HCT116 (cell line): ENCODE data around the gene ARHGEF1. TPM values are rescaled to one million over a fixed set of nuclear protein-coding genes. Genes with fewer than 3 reads are reported as not detected.

ENCODE experiments used
- ATAC-seq: fragments of 200-7000 bp; cut with Tn5 transposase; 2 replicates; pipeline ENCODE4 v1.9.1; 2020; ENCODE audit warnings: mild to moderate bottlenecking, moderate library complexity
- BruUV-seq: library from RNA; stranded (reverse); fragments of 400-500 nt; replicated peaks from 2 replicates; lab custom pipeline; 2021; lab: Mats Ljungman, UMichigan
- CTCF ChIA-PET: fragments of 300-600 bp; sonication (Branson Sonifier 250); formaldehyde crosslinking; loops from one replicate; lab custom pipeline; 2021; ENCODE audit warnings: antibody characterized with exemption; lab: Charles Lee
- POLR2A ChIA-PET: fragments of 300-600, 350-600 bp; sonication (Branson Sonifier 250); formaldehyde crosslinking; loops from one replicate; lab custom pipeline; 2021; ENCODE audit warnings: antibody characterized with exemption; lab: Charles Lee
- RAD21 ChIA-PET, 2 experiments: fragments of 300-600 bp; sonication (Branson Sonifier 250); formaldehyde crosslinking; loops; one replicate each; lab custom pipeline; 2023; ENCODE audit warnings: low total read pairs in 2 of 2; ENCODE audit not compliant: uncharacterized antibody in 2 of 2, unreplicated experiment in 2 of 2, low non-redundant PET in 1 of 2; lab: Charles Lee
- DNase-seq: peaks from one replicate; pipeline ENCODE4 v3.0.0-alpha.2; 2010; ENCODE audit warnings: low read depth, low spot score
- H2AFZ ChIP-seq: fragments of 200-600 bp; shearing (Covaris generic), sonication (generic); 2 replicates; pipeline ENCODE4 v1.6.1; 2017; ENCODE audit warnings: low read depth, mixed run types, mixed read lengths, antibody characterized with exemption, low read length; ENCODE audit not compliant: poor library complexity, severe bottlenecking
- H3K27ac ChIP-seq: 2 replicates; pipeline ENCODE4 v1.5.1; 2012; ENCODE audit warnings: low read depth, low read length
- H3K27me3 ChIP-seq: fragments of 200-600 bp; sonication (generic); 2 replicates; pipeline ENCODE4 v1.6.1; 2016; ENCODE audit warnings: mixed run types, low read length, mixed read lengths; ENCODE audit not compliant: insufficient read depth
- H3K36me3 ChIP-seq, 2 experiments: fragments of 200-500 bp in 1 of 2; fragments of 200-600 bp in 1 of 2; sonication (Bioruptor generic) in 1 of 2; sonication (generic) in 1 of 2; 2 replicates each; pipeline versions ENCODE4 v1.5.1 to v1.6.1; 2014 to 2016; ENCODE audit warnings: low read length in 2 of 2, inconsistent platforms in 1 of 2, mixed read lengths in 1 of 2, mixed run types in 1 of 2; ENCODE audit not compliant: insufficient read depth in 2 of 2, control insufficient read depth in 1 of 2
- H3K4me1 ChIP-seq, 2 experiments: fragments of 200-600 bp in 1 of 2; sonication (generic) in 1 of 2; 2 replicates each; pipeline versions ENCODE4 v1.5.1 to v1.6.1; 2012 to 2017; ENCODE audit warnings: low read length in 2 of 2, inconsistent platforms in 1 of 2, mild to moderate bottlenecking in 1 of 2, mixed read lengths in 1 of 2, mixed run types in 1 of 2, moderate library complexity in 1 of 2; ENCODE audit not compliant: insufficient read depth in 2 of 2, control insufficient read depth in 1 of 2
- H3K4me2 ChIP-seq: fragments of 200-600 bp; sonication (generic); 2 replicates; pipeline ENCODE4 v1.6.1; 2017; ENCODE audit warnings: mixed run types, low read length, mixed read lengths
- H3K4me3 ChIP-seq, 2 experiments: fragments of 200-600 bp in 1 of 2; sonication (generic) in 1 of 2; replicated peaks in 1 of 2; 2 replicates each; pipeline ENCODE4 v1.5.1; 2011 to 2016; ENCODE audit warnings: low read length in 2 of 2, control low read depth in 1 of 2, low read depth in 1 of 2, mild to moderate bottlenecking in 1 of 2, mixed read lengths in 1 of 2, mixed run types in 1 of 2
- H3K79me2 ChIP-seq: fragments of 200-600 bp; sonication (generic); 2 replicates; pipeline ENCODE4 v1.6.1; 2017; ENCODE audit warnings: mild to moderate bottlenecking, mixed run types, low read length, moderate library complexity, mixed read lengths; ENCODE audit not compliant: insufficient read depth
- H3K9ac ChIP-seq: fragments of 200-600 bp; sonication (generic); 2 replicates; pipeline ENCODE4 v1.6.1; 2016; ENCODE audit warnings: low read length, mixed read lengths
- H3K9me2 ChIP-seq: fragments of 200-600 bp; sonication (generic), shearing (Covaris generic); 2 replicates; pipeline ENCODE4 v1.6.1; 2017; ENCODE audit warnings: mixed run types, mild to moderate bottlenecking, moderate library complexity; ENCODE audit not compliant: insufficient read depth
- H3K9me3 ChIP-seq, 2 experiments: fragments of 200-500 bp in 1 of 2; fragments of 200-600 bp in 1 of 2; sonication (Bioruptor generic) in 1 of 2; sonication (generic) in 1 of 2; 2 replicates each; pipeline ENCODE4 v1.6.1; 2014 to 2017; ENCODE audit warnings: low read length in 2 of 2, mixed read lengths in 2 of 2, inconsistent platforms in 1 of 2, low read depth in 1 of 2, mild to moderate bottlenecking in 1 of 2, mixed run types in 1 of 2, moderate library complexity in 1 of 2; ENCODE audit not compliant: control insufficient read depth in 1 of 2, insufficient read depth in 1 of 2
- H4K20me1 ChIP-seq: fragments of 200-600 bp; sonication (generic), shearing (Covaris generic); 2 replicates; pipeline ENCODE4 v1.6.1; 2017; ENCODE audit warnings: mixed run types, mild to moderate bottlenecking, moderate library complexity; ENCODE audit not compliant: insufficient read depth
- CEBPB ChIP-seq: IDR thresholded peaks from 2 replicates; pipeline ENCODE4 v1.6.1; 2012; ENCODE audit warnings: low read depth
- EGR1 ChIP-seq: IDR thresholded peaks from 2 replicates; pipeline ENCODE4 v1.6.1; 2012; ENCODE audit warnings: low read depth
- EZH2 ChIP-seq: fragments of 200-600 bp; sonication (generic); IDR thresholded peaks from 2 replicates; pipeline ENCODE4 v1.6.1; 2017; ENCODE audit warnings: antibody characterized with exemption, mixed run types
- FOSL1 ChIP-seq: IDR thresholded peaks from 2 replicates; pipeline ENCODE4 v1.6.1; 2012; ENCODE audit warnings: low read depth
- JUND ChIP-seq: IDR thresholded peaks from 2 replicates; pipeline ENCODE4 v1.6.1; 2012
- POLR2A ChIP-seq: IDR thresholded peaks from 2 replicates; pipeline ENCODE4 v1.7.0; 2011; ENCODE audit warnings: borderline replicate concordance; ENCODE audit not compliant: insufficient read depth, insufficient read length; ENCODE audit errors: extremely low read depth
- POLR2AphosphoS5 ChIP-seq: IDR thresholded peaks from 2 replicates; pipeline ENCODE4 v1.6.1; 2011; ENCODE audit warnings: mild to moderate bottlenecking, low read depth, low read length, moderate library complexity
- RAD21 ChIP-seq: IDR thresholded peaks from 2 replicates; pipeline ENCODE4 v1.6.1; 2012; ENCODE audit warnings: low read depth, mild to moderate bottlenecking
- SIN3A ChIP-seq: IDR thresholded peaks from 2 replicates; pipeline ENCODE4 v1.6.1; 2012; ENCODE audit warnings: low read depth
- SP1 ChIP-seq: IDR thresholded peaks from 2 replicates; pipeline ENCODE4 v1.6.1; 2012; ENCODE audit warnings: low read depth
- TCF7L2 ChIP-seq: IDR thresholded peaks from 2 replicates; pipeline ENCODE4 v1.7.0; 2011; ENCODE audit warnings: borderline replicate concordance, inconsistent platforms; ENCODE audit not compliant: insufficient read depth, insufficient read length; ENCODE audit errors: extremely low read depth
- ZNF274 ChIP-seq: fragments of 200-500 bp; sonication (Bioruptor generic); IDR thresholded peaks from 2 replicates; pipeline ENCODE4 v1.6.1; 2014; ENCODE audit warnings: mild to moderate bottlenecking, low read depth, low read length, inconsistent platforms
- intact Hi-C: fragments of 100-400 bp; cut with micrococcal nuclease; formaldehyde crosslinking; loops from 2 replicates; pipeline ENCODE4 v1.10.0; 2022
- total RNA-seq: library from RNA; stranded (reverse); gene quantifications from one replicate; pipeline ENCODE4 v1.2.1, GENCODE V29; 2021; ENCODE audit not compliant: unreplicated experiment
- TF ChIP-seq, protein P1 (sequence below): IDR thresholded peaks from 2 replicates; pipeline ENCODE4 v1.6.1; 2012
- TF ChIP-seq, protein P2 (sequence below): IDR thresholded peaks from 2 replicates; pipeline ENCODE4 v1.6.1; 2012; ENCODE audit warnings: low read depth
- TF ChIP-seq, protein P3 (sequence below): IDR thresholded peaks from 2 replicates; pipeline ENCODE4 v1.6.1; 2012

ARHGEF1 gene
- total RNA-seq, 1 experiment from 2014 or later: 110 TPM

DNA sequence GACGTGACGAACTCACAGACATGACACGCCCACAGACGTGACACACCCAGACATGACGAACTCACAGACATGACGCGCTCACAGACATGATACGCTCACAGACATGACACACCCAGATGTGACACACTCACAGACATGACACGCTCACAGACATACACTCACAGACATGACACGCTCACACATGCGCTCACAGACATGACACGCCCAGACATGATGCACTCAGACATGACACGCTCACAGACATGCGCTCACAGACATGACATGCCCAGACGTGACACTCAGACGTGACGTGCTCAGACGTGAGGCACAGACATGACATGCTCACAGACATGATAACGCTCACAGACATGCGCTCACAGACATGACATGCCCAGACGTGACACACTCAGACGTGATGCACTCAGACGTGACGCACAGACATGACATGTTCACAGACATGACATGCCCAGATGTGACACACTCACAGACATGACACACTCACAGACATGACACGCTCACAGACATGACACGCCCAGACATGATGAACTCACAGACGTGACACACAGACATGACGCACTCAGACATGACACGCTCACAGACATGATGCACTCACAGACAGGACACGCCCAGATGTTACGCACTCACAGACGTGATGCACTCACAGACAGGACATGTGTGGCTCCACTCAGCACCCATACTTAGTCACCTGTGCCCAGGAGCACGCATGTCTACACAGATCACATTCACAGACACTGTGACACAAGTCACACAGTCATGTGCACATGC is 37.1 kb downstream of the ARHGEF1 start (continued):
- TF ChIP-seq FOSL1 (no peak), POLR2AphosphoS5 (no peak), SP1 (no peak)
- TF ChIP-seq, protein P1, sequence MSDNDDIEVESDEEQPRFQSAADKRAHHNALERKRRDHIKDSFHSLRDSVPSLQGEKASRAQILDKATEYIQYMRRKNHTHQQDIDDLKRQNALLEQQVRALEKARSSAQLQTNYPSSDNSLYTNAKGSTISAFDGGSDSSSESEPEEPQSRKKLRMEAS: no peak

DNA sequence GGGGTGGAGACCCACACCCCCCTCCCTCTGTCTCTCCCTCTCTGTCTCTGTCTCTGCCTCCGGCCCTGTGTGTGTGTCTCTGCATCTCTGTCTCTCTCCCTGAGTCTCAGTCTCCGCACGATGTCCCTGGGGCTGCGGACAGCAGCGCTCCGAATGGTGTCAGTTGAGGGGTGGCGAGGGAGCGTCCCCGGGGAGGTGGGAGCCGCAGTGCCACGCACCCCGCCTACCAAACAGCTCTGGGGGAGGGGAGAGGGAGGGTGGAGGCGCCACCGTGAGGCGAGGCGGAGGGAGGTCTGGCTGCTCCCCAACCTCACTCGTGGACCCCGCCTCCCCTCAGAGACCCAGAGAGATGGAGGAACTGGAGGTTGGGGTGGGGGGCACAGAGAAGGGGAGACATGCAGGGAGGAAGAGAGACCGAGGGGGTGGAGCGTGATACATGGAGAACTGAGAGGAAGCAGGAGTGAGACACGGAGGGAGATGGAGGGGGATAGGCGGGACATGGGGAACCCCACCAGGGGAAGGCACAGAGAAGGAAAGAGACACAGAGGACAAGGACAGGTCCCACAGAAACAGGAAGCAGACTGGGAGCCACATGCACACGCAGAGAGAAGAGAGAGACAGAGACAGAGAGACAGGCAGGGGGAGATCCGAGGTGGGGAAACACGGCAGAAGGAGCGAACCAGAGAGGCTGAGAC is 38.0 kb downstream of the ARHGEF1 start:
- Histone ChIP-seq H3K4me2 (no peak overlapping the region), H3K9me2 (no peaks in the 10 kb centered on the region), H3K9me3 (no peaks in the 10 kb centered on the region), H3K27me3 (no peaks in the 10 kb centered on the region)
- ATAC-seq (no peak), DNase-seq (no peak)
- BruUV-seq: no TSS peak
- RAD21 ChIA-PET: no interaction called here
- TF ChIP-seq EZH2 (no peak), FOSL1 (no peak), CEBPB (no peak), EGR1 (no peak), TCF7L2 (no peak), ZNF274 (no peak), SIN3A (no peak), SP1 (no peak), JUND (no peak), POLR2A (no peak), RAD21 (no peak)
- TF ChIP-seq, protein P2, sequence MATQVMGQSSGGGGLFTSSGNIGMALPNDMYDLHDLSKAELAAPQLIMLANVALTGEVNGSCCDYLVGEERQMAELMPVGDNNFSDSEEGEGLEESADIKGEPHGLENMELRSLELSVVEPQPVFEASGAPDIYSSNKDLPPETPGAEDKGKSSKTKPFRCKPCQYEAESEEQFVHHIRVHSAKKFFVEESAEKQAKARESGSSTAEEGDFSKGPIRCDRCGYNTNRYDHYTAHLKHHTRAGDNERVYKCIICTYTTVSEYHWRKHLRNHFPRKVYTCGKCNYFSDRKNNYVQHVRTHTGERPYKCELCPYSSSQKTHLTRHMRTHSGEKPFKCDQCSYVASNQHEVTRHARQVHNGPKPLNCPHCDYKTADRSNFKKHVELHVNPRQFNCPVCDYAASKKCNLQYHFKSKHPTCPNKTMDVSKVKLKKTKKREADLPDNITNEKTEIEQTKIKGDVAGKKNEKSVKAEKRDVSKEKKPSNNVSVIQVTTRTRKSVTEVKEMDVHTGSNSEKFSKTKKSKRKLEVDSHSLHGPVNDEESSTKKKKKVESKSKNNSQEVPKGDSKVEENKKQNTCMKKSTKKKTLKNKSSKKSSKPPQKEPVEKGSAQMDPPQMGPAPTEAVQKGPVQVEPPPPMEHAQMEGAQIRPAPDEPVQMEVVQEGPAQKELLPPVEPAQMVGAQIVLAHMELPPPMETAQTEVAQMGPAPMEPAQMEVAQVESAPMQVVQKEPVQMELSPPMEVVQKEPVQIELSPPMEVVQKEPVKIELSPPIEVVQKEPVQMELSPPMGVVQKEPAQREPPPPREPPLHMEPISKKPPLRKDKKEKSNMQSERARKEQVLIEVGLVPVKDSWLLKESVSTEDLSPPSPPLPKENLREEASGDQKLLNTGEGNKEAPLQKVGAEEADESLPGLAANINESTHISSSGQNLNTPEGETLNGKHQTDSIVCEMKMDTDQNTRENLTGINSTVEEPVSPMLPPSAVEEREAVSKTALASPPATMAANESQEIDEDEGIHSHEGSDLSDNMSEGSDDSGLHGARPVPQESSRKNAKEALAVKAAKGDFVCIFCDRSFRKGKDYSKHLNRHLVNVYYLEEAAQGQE: no peak
- TF ChIP-seq, protein P3, sequence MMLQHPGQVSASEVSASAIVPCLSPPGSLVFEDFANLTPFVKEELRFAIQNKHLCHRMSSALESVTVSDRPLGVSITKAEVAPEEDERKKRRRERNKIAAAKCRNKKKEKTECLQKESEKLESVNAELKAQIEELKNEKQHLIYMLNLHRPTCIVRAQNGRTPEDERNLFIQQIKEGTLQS: no peak
- TF ChIP-seq, all 23 proteins: peak for 0
- H3K27ac ChIP-seq: no peak overlapping the region
- no peak overlapping the region for H3K9ac ChIP-seq
- no peaks in the 10 kb centered on the region for H4K20me1 ChIP-seq
- H3K4me1 ChIP-seq: no peaks in the 10 kb centered on the region
- ChIA-PET POLR2A (no interaction called here), CTCF (no interaction called here)
- intact Hi-C loops: no loop called here
- no peaks in the 10 kb centered on the region for H3K79me2 ChIP-seq
- no peak overlapping the region for H2AFZ ChIP-seq
- no peak overlapping the region for H3K4me3 ChIP-seq
- H3K36me3 ChIP-seq: no peaks in the 10 kb centered on the region
